Measurements from ENCODE around the gene FLACC1.
"Not testable (repeated sequence)": the region's sequence is repeated elsewhere in the genome, so short reads cannot be mapped to it uniquely, and the experiment has no call there.

Gene FLACC1

GRCh38 chr2:201347138-201347537, 10.0 kb downstream of the FLACC1 start:
- no peak for DNase-seq

DNA sequence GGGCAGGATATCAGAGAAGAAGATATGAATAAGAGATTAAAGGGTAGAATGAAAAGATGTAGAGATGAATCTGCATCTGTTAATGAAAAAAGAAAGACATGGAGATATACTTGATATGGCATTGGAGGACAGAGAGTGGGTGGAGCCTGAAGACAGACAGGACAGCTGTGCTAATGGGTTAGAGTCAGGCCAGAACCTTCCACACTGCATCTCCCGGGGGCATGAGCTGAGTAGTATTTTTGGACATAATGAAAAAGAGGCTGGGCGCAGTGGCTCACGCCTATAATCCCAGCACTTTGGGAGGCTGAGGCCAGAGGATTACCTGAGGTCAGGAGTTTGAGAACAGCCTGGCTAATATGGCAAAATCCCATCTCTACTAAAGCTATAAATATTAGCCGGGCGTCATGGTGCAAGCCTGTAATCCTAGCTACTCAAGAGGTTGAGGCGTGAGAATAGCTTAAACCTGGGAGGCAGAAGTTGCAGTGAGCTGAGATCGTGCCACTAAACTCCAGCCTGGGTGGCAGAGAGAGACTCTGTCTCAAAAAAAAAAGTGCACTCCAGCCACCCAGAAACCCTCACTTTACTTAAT, 11.4 kb downstream of the FLACC1 start:
- no peak for DNase-seq

DNA sequence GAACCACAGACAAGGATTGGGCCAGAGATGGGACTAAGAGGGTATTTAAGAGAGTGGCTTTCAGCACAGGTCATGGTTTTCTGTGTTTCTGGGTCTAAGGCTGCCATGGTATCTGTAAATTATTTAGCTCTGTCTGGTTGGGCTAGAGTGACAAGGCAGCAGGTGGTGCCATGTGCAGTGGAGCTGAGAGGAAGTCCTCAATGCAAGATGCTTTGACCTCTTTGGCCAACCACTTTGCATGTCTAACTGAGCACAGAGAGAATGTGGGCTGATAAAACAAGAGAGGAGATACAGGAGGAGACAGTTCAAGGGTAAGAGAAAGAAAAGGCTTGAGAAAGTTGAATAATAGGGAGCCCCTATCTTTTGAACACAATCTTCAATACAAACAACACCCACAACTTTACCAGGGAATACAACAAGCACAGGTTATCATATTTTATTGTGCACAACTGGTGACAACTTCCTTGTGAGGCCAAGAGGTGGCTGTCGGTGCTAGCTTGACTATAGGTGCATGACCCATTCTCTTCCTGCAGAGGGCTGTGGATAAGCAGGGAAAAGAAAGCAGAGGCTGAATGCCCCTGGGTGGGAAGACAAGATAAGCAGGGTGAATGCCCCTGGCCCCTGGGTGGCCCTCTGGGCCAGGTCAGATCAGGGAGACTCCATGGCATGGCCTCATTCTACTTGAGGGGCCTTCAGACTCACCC, 12.3 kb downstream of the FLACC1 start:
- no peak for DNase-seq

- no peak for DNase-seq
Measured at GRCh38 chr2:201343559-201343958, 13.6 kb downstream of the FLACC1 start.

GRCh38 chr2:201342923-201343322, 14.2 kb downstream of the FLACC1 start:
- DNase-seq: no peak

DNA sequence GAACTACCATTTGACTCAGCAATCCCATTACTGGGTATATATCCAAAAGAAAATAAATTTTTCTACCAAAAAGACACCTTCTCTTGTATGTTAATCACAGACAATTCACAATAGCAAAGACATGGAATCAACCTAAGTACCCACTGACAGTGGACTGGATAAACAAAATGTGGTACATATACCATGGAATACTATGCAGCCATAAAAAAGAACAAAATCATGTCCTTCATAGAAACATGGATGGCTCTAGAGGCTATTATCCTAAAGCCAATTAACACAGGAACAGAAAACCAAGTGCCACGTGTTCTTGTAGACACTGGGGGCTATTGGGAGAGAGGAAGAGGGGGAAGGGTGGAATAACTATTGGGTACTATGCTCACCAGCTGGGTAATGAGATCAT, 27.7 kb downstream of the FLACC1 start:
- no peak for DNase-seq

DNA sequence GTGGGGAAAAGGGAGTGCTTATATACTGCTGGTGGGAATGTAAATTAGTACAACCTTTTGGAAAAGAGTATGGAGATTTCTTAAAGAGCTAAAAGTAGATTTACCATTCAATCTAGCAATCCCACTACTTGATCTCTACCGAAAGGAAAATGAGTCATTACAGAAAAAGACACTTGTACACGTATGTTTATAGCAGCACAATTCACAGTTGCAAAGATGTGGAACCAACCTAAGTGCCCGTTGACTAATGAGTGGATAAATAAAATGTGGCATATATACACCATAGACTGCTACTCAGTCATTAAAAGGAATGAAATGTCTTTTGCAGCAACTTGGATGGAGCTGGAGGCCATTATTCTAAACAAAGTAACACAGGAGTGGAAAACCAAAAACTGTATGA, 29.5 kb downstream of the FLACC1 start:
- DNase-seq: no peak

- DNase-seq: no peak
Measured at GRCh38 chr2:201322772-201323171, 34.4 kb downstream of the FLACC1 start.

DNA sequence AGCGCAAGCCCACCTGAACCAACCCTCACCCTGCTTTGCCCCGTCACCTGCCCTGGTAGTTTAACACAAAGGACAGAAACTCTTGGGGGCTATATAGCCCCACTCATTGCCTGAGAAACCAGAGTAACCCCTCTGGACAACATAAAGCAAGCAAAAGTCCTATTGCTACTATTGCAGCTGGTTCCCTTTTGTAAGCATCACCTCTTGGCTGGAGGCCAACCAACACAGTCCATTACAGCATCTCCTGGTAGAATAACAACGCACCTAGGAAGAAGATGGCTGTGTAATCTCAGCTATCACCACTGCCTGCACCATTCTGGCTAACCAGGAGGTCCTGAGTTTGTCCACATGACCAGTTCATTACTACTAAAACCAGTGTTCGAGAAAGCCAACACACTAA, 36.4 kb downstream of the FLACC1 start:
- no peak for DNase-seq

GRCh38 chr2:201320257-201320656, 36.9 kb downstream of the FLACC1 start:
- no peak for DNase-seq

- DNase-seq: no peak
Measured at GRCh38 chr2:201319511-201319910, 37.6 kb downstream of the FLACC1 start.

DNA sequence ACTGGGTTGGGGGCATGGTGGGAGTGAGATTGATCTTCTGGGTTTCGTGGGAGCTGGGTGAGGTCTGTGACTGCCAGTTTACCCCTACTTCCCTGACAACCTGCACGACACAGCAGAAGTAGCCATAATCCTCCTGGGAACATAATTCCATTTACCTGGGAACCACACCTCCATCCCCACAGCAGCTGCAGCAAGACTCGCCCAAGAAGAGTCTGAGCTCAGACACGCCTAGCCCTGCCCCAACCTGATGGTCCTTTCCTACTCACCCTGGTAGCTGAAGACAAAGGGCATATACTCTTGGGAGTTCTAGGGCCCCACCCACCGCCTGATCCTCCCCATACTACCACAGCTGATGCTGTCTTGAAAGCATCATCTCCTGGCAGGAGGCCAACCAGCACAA, 43.8 kb downstream of the FLACC1 start:
- DNase-seq: no peak

DNA sequence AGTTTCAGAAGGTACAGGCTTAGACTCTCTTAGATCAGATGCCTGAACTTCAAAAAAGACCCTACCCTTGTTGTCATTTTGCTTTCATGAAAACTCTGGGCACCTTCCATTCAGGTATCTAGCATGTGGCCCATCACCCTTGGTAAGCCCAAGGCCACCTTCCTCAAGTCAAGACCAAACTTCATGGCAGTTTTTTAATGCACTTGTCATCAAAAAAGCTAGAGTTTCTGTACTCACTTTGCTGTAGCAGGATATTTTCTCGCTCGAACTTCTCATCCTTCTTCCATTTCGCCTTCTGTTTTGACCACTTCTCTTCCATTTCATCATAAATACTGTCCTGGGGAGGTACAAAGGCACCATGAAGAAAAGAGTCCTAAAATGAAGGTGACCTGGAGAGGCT, 48.2 kb downstream of the FLACC1 start:
- DNase-seq: no peak

DNA sequence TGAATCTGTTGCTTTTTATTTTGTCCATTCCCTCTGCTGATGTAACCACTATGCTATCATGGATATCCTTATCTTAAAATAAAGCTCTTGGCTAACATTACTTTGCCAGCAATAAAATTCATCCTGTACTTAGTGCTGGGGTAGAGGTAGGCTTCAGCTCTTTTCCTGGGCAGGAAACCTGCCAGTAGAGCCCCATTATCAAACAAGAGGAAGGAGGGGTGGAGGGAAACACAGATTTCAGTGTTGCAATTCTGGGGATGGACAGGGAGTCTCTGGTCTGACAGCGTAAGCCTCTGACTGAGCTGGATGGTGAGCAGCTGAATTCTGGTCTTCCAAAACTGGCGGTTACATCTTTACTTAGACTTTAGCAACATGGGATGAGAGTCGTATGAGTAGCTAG, 49.3 kb downstream of the FLACC1 start:
- DNase-seq: no peak

- not testable (repeated sequence) for DNase-seq
Measured at GRCh38 chr2:201299929-201300328, 57.2 kb downstream of the FLACC1 start.

DNA sequence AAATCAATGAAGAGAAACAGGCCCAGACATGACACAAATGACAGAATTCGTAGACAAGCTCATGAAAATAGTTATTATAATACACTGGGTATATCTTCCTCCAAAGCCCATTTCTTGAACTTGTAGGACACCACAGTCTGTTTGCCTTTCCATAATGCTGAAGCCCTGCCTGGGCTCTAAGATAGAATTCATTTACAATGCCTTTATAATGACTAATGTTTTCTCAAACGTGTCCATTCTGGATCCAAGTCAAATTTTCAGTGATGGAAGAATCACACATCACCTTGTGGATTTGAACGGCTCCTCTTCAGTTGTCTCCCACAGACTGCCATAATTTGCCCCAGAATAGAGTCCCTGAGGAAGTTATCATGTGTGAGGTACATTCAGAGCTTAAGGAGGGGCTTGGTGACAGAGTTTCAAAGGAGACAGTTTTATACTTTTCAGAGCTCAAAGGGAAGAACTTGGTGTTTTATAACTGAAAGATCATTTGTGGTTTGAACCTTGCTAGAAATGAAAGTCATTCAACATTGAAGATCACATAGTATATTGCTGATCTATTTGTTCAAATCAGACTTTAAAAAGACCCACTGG, 58.6 kb downstream of the FLACC1 start:
- DNase-seq: no peak

DNA sequence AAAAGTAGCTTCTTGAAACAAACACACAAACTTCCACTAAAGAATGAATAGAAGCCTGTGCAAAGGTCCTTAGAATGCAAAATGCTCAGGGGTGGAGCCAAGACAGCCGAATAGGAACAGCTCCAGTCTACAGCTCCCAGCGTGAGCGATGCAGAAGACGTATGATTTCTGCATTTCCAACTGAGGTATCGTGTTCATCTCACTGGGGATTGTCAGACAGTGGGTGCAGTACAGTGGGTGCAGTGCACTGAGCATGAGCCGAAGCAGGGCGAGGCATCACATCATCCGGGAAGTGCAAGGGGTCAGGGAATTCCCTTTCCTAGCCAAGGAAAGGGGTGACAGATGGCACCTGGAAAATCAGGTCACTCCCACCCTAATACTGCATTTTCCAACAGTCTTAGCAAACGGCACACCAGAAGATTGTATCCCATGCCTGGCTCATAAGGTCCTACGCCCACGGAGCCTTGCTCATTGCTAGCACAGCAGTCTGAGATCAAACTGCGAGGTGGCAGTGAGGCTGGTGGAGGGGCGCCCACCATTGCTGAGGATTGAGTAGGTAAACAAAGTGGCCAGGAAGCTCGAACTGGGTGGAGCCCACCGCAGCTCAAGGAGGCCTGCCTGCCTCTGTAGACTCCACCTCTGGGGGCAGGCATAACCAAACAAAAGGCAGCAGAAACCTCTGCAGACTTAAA, 66.5 kb downstream of the FLACC1 start:
- not testable (repeated sequence) for DNase-seq

- no peak for DNase-seq
Measured at GRCh38 chr2:201285499-201285898, 71.6 kb downstream of the FLACC1 start.

GRCh38 chr2:201280191-201281040, 76.7 kb downstream of the FLACC1 start:
- peak; percentile 37 for DNase-seq

DNA sequence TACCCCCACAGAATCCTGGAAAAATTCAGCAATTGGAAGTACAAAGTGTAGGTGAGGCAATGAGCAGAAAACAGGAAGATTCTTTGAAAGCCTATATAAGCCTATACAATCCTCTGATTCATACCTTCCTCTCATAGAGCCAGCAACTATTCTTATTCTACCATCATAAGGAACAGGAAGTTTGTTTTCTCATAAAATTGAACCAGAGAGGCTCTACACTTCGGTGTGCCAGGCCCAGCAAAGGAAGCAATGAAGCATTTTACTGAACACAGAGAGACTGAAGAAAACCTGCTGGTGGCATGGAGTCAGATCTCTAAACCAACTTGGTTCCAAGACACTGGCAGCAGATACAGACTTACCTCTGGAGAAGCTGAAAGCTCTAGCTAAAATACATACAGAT, 78.1 kb downstream of the FLACC1 start:
- peak; percentile 9 for DNase-seq

GRCh38 chr2:201276511-201276910, 80.6 kb downstream of the FLACC1 start:
- no peak for DNase-seq

DNA sequence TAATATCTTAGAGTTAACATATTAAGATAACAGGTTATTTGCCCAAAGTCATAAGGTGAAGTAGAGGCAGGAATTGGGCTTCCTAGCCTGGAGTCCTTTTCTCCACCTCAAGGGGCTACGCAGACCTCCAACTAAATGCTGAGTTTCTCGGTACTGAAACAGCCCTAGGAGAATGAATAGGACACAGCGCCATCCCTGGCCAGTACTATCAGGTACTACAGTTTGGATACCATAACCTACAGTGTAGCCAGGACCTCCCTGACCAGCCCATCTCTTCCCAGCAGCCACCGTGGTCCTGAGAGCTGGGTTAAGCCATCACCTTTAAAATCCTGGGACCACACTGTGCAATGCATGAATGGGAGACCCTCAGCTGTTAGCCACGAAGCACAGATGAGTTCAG, 81.2 kb downstream of the FLACC1 start:
- no peak for DNase-seq

GRCh38 chr2:201275069-201275468, 82.1 kb downstream of the FLACC1 start:
- DNase-seq: no peak

All from suppressor macrophage treated with lipopolysaccharide for 4 hours (primary cell).